ENCODE results near the gene ZBTB47. TPM values are rescaled to one million over a fixed set of nuclear protein-coding genes. Genes with fewer than 3 reads are reported as not detected.

The ZBTB47 gene
- total and polyA plus RNA-seq, 2 experiments from 2014 or later = 5.2 to 72.8 TPM

- no peak for TF ChIP-seq EZH2 (IDR thresholded peaks at IDR 0.05; ENCODE audit: insufficient read depth, poor library complexity, severe bottlenecking)
- no peak for TF ChIP-seq EZH2phosphoT487 (IDR thresholded peaks at IDR 0.05; ENCODE audit: insufficient read depth, low read depth)
- Histone ChIP-seq H3K9me3 (ENCODE audit: low read depth) (no peaks in the 10 kb centered on the region), H3K4me3 (no peak overlapping the region), H3K79me2 (ENCODE audit: insufficient read depth) (no peaks in the 10 kb centered on the region), H3K9ac (no peak overlapping the region), H3K36me3 (ENCODE audit: low read depth) (no peaks in the 10 kb centered on the region; the same call in 1 of the 2 replicates), H3K4me2 (ENCODE audit: unreplicated experiment) (no peak overlapping the region), H3K27me3 (replicated peaks; ENCODE audit: insufficient read depth) (no peaks in the 10 kb centered on the region), H3K4me1 (ENCODE audit: insufficient read depth) (no peaks in the 10 kb centered on the region), H3F3A (ENCODE audit: insufficient read depth) (no peaks in the 10 kb centered on the region; the same call in 1 of the 2 replicates), H3K27ac (no peak overlapping the region), H2AFZ (no peak overlapping the region), H3K9me2 (ENCODE audit: insufficient read depth) (no peaks in the 10 kb centered on the region), H4K20me1 (ENCODE audit: insufficient read depth) (no peaks in the 10 kb centered on the region)
- DNase-seq = no peak
- in situ Hi-C loops (cut with MboI) = no loop called here
- WGBS, 2 experiments (ENCODE audit: low coverage in 1 of 2, low lambda C conversion rate in 2 of 2, missing lambda C conversion rate in 2 of 2) = 31 to 52% methylated on average over 4 of the region's 4 CpGs
These were observed 13.1 kb downstream of the ZBTB47 start for GRCh38 chr3:42666577-42666998.

- H3K9me2 ChIP-seq (ENCODE audit: insufficient read depth) = no peaks in the 10 kb centered on the region
- no peaks in the 10 kb centered on the region for H3K27me3 ChIP-seq (replicated peaks; ENCODE audit: insufficient read depth)
- 39 to 50% methylated on average over 6 to 7 of the region's 7 CpGs for WGBS, 2 experiments (ENCODE audit: low coverage in 1 of 2, low lambda C conversion rate in 2 of 2, missing lambda C conversion rate in 2 of 2)
- H3F3A ChIP-seq (ENCODE audit: insufficient read depth) = no peaks in the 10 kb centered on the region; the same call in 1 of the 2 replicates
- no peaks in the 10 kb centered on the region for H3K9me3 ChIP-seq (ENCODE audit: low read depth)
- H3K36me3 ChIP-seq (ENCODE audit: low read depth) = no peaks in the 10 kb centered on the region; the same call in 1 of the 2 replicates
- TF ChIP-seq EZH2 (IDR thresholded peaks at IDR 0.05; ENCODE audit: insufficient read depth, poor library complexity, severe bottlenecking) (no peak), EZH2phosphoT487 (IDR thresholded peaks at IDR 0.05; ENCODE audit: insufficient read depth, low read depth) (no peak)
- DNase-seq = no peak
- no peak overlapping the region for H3K4me2 ChIP-seq (ENCODE audit: unreplicated experiment)
- no peaks in the 10 kb centered on the region for H3K4me1 ChIP-seq (ENCODE audit: insufficient read depth)
- H3K79me2 ChIP-seq (ENCODE audit: insufficient read depth) = no peaks in the 10 kb centered on the region
- in situ Hi-C loops (cut with MboI) = no loop called here
- H4K20me1 ChIP-seq (ENCODE audit: insufficient read depth) = no peaks in the 10 kb centered on the region
- no peak overlapping the region for H2AFZ ChIP-seq
- no peak overlapping the region for H3K4me3 ChIP-seq
- H3K9ac ChIP-seq = no peak overlapping the region
- no peak overlapping the region for H3K27ac ChIP-seq
These were observed 13.6 kb downstream of the ZBTB47 start for GRCh38 chr3:42667096-42667522.

GRCh38 chr3:42667523-42668412, 14.3 kb downstream of the ZBTB47 start:
- no peak for TF ChIP-seq EZH2 (IDR thresholded peaks at IDR 0.05; ENCODE audit: insufficient read depth, poor library complexity, severe bottlenecking)
- TF ChIP-seq EZH2phosphoT487 (IDR thresholded peaks at IDR 0.05; ENCODE audit: insufficient read depth, low read depth) = no peak
- WGBS, 2 experiments (ENCODE audit: low coverage in 1 of 2, low lambda C conversion rate in 2 of 2, missing lambda C conversion rate in 2 of 2) = 24 to 37% methylated on average over 8 of the region's 8 CpGs
- H3K9me2 ChIP-seq (ENCODE audit: insufficient read depth) = no peaks in the 10 kb centered on the region
- H3K79me2 ChIP-seq (ENCODE audit: insufficient read depth) = no peaks in the 10 kb centered on the region
- in situ Hi-C loops (cut with MboI) = no loop called here
- H3K27me3 ChIP-seq (replicated peaks; ENCODE audit: insufficient read depth) = no peaks in the 10 kb centered on the region
- DNase-seq = no peak
- H3K36me3 ChIP-seq (ENCODE audit: low read depth) = no peaks in the 10 kb centered on the region; the same call in 1 of the 2 replicates
- no peaks in the 10 kb centered on the region; the same call in 1 of the 2 replicates for H3F3A ChIP-seq (ENCODE audit: insufficient read depth)
- no peak overlapping the region for H3K4me2 ChIP-seq (ENCODE audit: unreplicated experiment)
- no peaks in the 10 kb centered on the region for H3K4me1 ChIP-seq (ENCODE audit: insufficient read depth)
- H2AFZ ChIP-seq = no peak overlapping the region
- H3K9me3 ChIP-seq (ENCODE audit: low read depth) = no peaks in the 10 kb centered on the region
- no peak overlapping the region for H3K4me3 ChIP-seq
- no peaks in the 10 kb centered on the region for H4K20me1 ChIP-seq (ENCODE audit: insufficient read depth)
- H3K9ac ChIP-seq = no peak overlapping the region
- H3K27ac ChIP-seq = no peak overlapping the region

- no peaks in the 10 kb centered on the region for H3K4me1 ChIP-seq (ENCODE audit: insufficient read depth)
- no peak overlapping the region for H3K4me3 ChIP-seq
- H3F3A ChIP-seq (ENCODE audit: insufficient read depth) = no peaks in the 10 kb centered on the region; the same call in 1 of the 2 replicates
- H3K9ac ChIP-seq = no peak overlapping the region
- H3K79me2 ChIP-seq (ENCODE audit: insufficient read depth) = no peaks in the 10 kb centered on the region
- no peaks in the 10 kb centered on the region; the same call in 1 of the 2 replicates for H3K36me3 ChIP-seq (ENCODE audit: low read depth)
- H3K4me2 ChIP-seq (ENCODE audit: unreplicated experiment) = no peak overlapping the region
- H3K27ac ChIP-seq = no peak overlapping the region
- H3K9me2 ChIP-seq (ENCODE audit: insufficient read depth) = no peaks in the 10 kb centered on the region
- in situ Hi-C loops (cut with MboI) = no loop called here
- 97 to 100% methylated on average over 2 of the region's 2 CpGs for WGBS, 2 experiments (ENCODE audit: low coverage in 1 of 2, low lambda C conversion rate in 2 of 2, missing lambda C conversion rate in 2 of 2)
- DNase-seq = no peak
- H4K20me1 ChIP-seq (ENCODE audit: insufficient read depth) = no peaks in the 10 kb centered on the region
- no peaks in the 10 kb centered on the region for H3K27me3 ChIP-seq (replicated peaks; ENCODE audit: insufficient read depth)
- H3K9me3 ChIP-seq (ENCODE audit: low read depth) = no peaks in the 10 kb centered on the region
- H2AFZ ChIP-seq = no peak overlapping the region
- TF ChIP-seq EZH2 (IDR thresholded peaks at IDR 0.05; ENCODE audit: insufficient read depth, poor library complexity, severe bottlenecking) = no peak
- no peak for TF ChIP-seq EZH2phosphoT487 (IDR thresholded peaks at IDR 0.05; ENCODE audit: insufficient read depth, low read depth)
These were observed 14.9 kb downstream of the ZBTB47 start for GRCh38 chr3:42668413-42668760.

Data from GM23248 (cell line).